K562 (cell line): ENCODE results near the gene ATP1A3. TPM values are rescaled to one million over a fixed set of nuclear protein-coding genes. Genes with fewer than 3 reads are reported as not detected.

ENCODE experiments used
- ATAC-seq: fragments of 200-7000 bp; cut with Tn5 transposase; 3 replicates; pipeline ENCODE4 v1.9.1; 2020; ENCODE audit warnings: moderate library complexity
- BruUV-seq: library from RNA; stranded (reverse); fragments of 400-500 nt; replicated peaks from 2 replicates; lab custom pipeline; 2021; lab: Mats Ljungman, UMichigan
- CTCF ChIA-PET: fragments of 300-600 bp; formaldehyde crosslinking; extraction: SDS; loops from one replicate; lab custom pipeline; 2021; ENCODE audit warnings: low intra/inter-chr PET ratio; lab: Yijun Ruan, JAX
- POLR2A ChIA-PET: fragments of 300-600, 350-650 bp; sonication (Branson Sonifier 250); formaldehyde crosslinking; extraction: SDS; loops from one replicate; lab custom pipeline; 2021; ENCODE audit warnings: antibody characterized with exemption, inconsistent platforms; lab: Yijun Ruan, JAX
- DNase-seq, 4 experiments: peaks; one replicate each; pipeline versions ENCODE4 v3.0.0 to v3.0.0-alpha.2; 2011 to 2018; ENCODE audit warnings: low spot score in 3 of 4, mixed read lengths in 3 of 4; ENCODE audit errors: extremely low read depth in 1 of 4
- FAIRE-seq: peaks from 2 replicates; lab custom pipeline; 2011; peaks lifted over from hg19 to GRCh38; lab: Jason Lieb, UNC
- H2AFZ ChIP-seq: 2 replicates; pipeline ENCODE4 v1.6.0; 2011; ENCODE audit warnings: low read depth, low read length, control low read depth, inconsistent platforms
- H3K27ac ChIP-seq: fragments of 200-600 bp; 3 replicates; pipeline ENCODE4 v1.8.0; 2011; ENCODE audit warnings: low read depth, mild to moderate bottlenecking, control low read depth, inconsistent platforms, low read length, moderate library complexity, mixed read lengths; ENCODE audit errors: extremely low read depth
- H3K27me3 ChIP-seq, 2 experiments: fragments of 300-600 bp in 1 of 2; 2 replicates in 1 of 2; 3 replicates in 1 of 2; pipeline versions ENCODE4 v1.6.0 to v1.8.0; 2011; ENCODE audit warnings: inconsistent platforms in 2 of 2, low read length in 2 of 2, mild to moderate bottlenecking in 1 of 2, mixed read lengths in 1 of 2, moderate library complexity in 1 of 2; ENCODE audit not compliant: control insufficient read depth in 2 of 2, insufficient read depth in 2 of 2
- H3K36me3 ChIP-seq: fragments of 300-600 bp; 3 replicates; pipeline ENCODE4 v1.8.0; 2011; ENCODE audit warnings: mild to moderate bottlenecking, low read length, inconsistent platforms; ENCODE audit not compliant: control insufficient read depth, insufficient read depth
- H3K4me1 ChIP-seq, 2 experiments: fragments of 200-600 bp in 1 of 2; replicated peaks in 1 of 2; 2 replicates in 1 of 2; 3 replicates in 1 of 2; pipeline versions ENCODE4 v1.5.1 to v1.8.0; 2011; ENCODE audit warnings: inconsistent platforms in 2 of 2, low read length in 2 of 2, mild to moderate bottlenecking in 1 of 2, mixed read lengths in 1 of 2, moderate library complexity in 1 of 2; ENCODE audit not compliant: control insufficient read depth in 2 of 2, insufficient read depth in 2 of 2
- H3K4me2 ChIP-seq: 2 replicates; pipeline ENCODE4 v1.6.1; 2011; ENCODE audit warnings: low read length, control low read depth, inconsistent platforms, mixed read lengths; ENCODE audit not compliant: insufficient read depth
- H3K4me3 ChIP-seq: fragments of 200-600 bp; sonication (generic), shearing (Covaris generic); 2 replicates; pipeline ENCODE4 v1.5.1; 2016; ENCODE audit warnings: control low read depth, inconsistent platforms
- H3K79me2 ChIP-seq: fragments of 200-600 bp; 3 replicates; pipeline ENCODE4 v1.8.0; 2011; ENCODE audit warnings: low read length, inconsistent platforms; ENCODE audit not compliant: control insufficient read depth, insufficient read depth
- H3K9ac ChIP-seq, 2 experiments: 2 replicates each; pipeline versions ENCODE4 v1.6.0 to v1.6.1; 2011; ENCODE audit warnings: low read depth in 2 of 2, low read length in 2 of 2, control low read depth in 1 of 2, inconsistent platforms in 1 of 2, mild to moderate bottlenecking in 1 of 2, mixed read lengths in 1 of 2; ENCODE audit not compliant: insufficient read depth in 1 of 2
- H3K9me1 ChIP-seq: one replicate; pipeline ENCODE4 v1.6.0; 2011; ENCODE audit warnings: inconsistent platforms, mild to moderate bottlenecking, low read length, moderate library complexity; ENCODE audit not compliant: control insufficient read depth, insufficient read depth
- H3K9me3 ChIP-seq: replicated peaks from 2 replicates; pipeline ENCODE4 v1.5.1; 2011; ENCODE audit warnings: low read depth, low read length, inconsistent platforms; ENCODE audit not compliant: control insufficient read depth, insufficient read depth
- H4K20me1 ChIP-seq: replicated peaks from 2 replicates; pipeline ENCODE4 v1.6.1; 2011; ENCODE audit warnings: low read length, inconsistent platforms, mixed read lengths; ENCODE audit not compliant: control insufficient read depth, insufficient read depth
- HDGF ChIP-seq: fragments of 450-650 bp; IDR thresholded peaks from 2 replicates; pipeline ENCODE4 v1.6.1; 2016
- MYNN ChIP-seq, 2 experiments: sonication (generic); formaldehyde crosslinking in 1 of 2; IDR thresholded peaks; 2 replicates each; pipeline versions ENCODE4 v1.5.0 to v1.6.1; 2016 to 2020; ENCODE audit warnings: antibody characterized with exemption in 1 of 2, missing genetic modification reagents in 1 of 2
- PHB ChIP-seq: fragments of 250-450 bp; sonication (Bioruptor Pico); IDR thresholded peaks from 2 replicates; pipeline ENCODE4 v1.5.0; 2021
- POLR2AphosphoS5 ChIP-seq: IDR thresholded peaks from 2 replicates; pipeline ENCODE4 v1.6.1; 2011; ENCODE audit warnings: mild to moderate bottlenecking, low read depth, low read length, moderate library complexity; ENCODE audit not compliant: control insufficient read depth, insufficient read depth
- RCOR1 ChIP-seq, 2 experiments: IDR thresholded peaks; 2 replicates each; pipeline ENCODE4 v1.6.1; 2012; ENCODE audit warnings: low read depth in 2 of 2, low read length in 2 of 2, borderline replicate concordance in 1 of 2, improper control_type of control experiment in 1 of 2
- RFX5 ChIP-seq: IDR thresholded peaks from 2 replicates; pipeline ENCODE4 v1.6.1; 2011; ENCODE audit warnings: low read depth, mild to moderate bottlenecking, improper control_type of control experiment, low read length
- SMARCC2 ChIP-seq: fragments of 450-650 bp; IDR thresholded peaks from 2 replicates; pipeline ENCODE4 v1.6.1; 2017; ENCODE audit warnings: antibody characterized with exemption, moderate library complexity, mild to moderate bottlenecking, low read depth
- TFAM ChIP-seq: fragments of 250-450 bp; sonication (Bioruptor Pico); conservative IDR thresholded peaks from 2 replicates; pipeline ENCODE4 v1.5.0; 2021; ENCODE audit warnings: mild to moderate bottlenecking, moderate library complexity
- XRCC4 ChIP-seq: IDR thresholded peaks from one replicate; pipeline ENCODE4 v1.6.1; 2011; ENCODE audit not compliant: insufficient read depth, insufficient read length; ENCODE audit errors: extremely low read depth
- YY1 ChIP-seq, 3 experiments: IDR thresholded peaks; 2 replicates each; pipeline ENCODE4 v1.6.1; 2011; ENCODE audit warnings: low read length in 2 of 3, mild to moderate bottlenecking in 2 of 3, moderate library complexity in 2 of 3, borderline replicate concordance in 1 of 3, control low read depth in 1 of 3, low read depth in 1 of 3; ENCODE audit not compliant: insufficient read depth in 3 of 3, insufficient replicate concordance in 2 of 3, control insufficient read depth in 1 of 3, insufficient read length in 1 of 3; ENCODE audit errors: extremely low read depth in 1 of 3
- ZBTB7A ChIP-seq: IDR thresholded peaks from 2 replicates; pipeline ENCODE4 v1.6.1; 2011; ENCODE audit warnings: low read depth, mild to moderate bottlenecking, low read length, moderate library complexity, borderline replicate concordance; ENCODE audit not compliant: control insufficient read depth
- ZNF23 ChIP-seq: fragments of 250-450 bp; sonication (Bioruptor Pico); IDR thresholded peaks from 2 replicates; pipeline ENCODE4 v1.4.0; 2020; ENCODE audit warnings: mild to moderate bottlenecking
- ZNF561 ChIP-seq: fragments of 450-650 bp; formaldehyde crosslinking; conservative IDR thresholded peaks from 2 replicates; pipeline ENCODE4 v1.4.0; 2020; ENCODE audit warnings: mild to moderate bottlenecking, moderate library complexity
- ZSCAN29 ChIP-seq: fragments of 450-650 bp; IDR thresholded peaks from 2 replicates; pipeline ENCODE4 v1.6.1; 2017
- WGBS: fragments of 100-300 bp; shearing (Covaris generic); methylation state at CpG from one replicate; pipeline ENCODE4 v1.1.6; 2016; ENCODE audit warnings: low coverage, mixed read lengths; ENCODE audit not compliant: insufficient coverage; ENCODE audit errors: missing lambda C conversion rate; 5-methylcytosine and 5-hydroxymethylcytosine counted together
- in situ Hi-C: fragments of 300-500 bp; cut with MboI; formaldehyde crosslinking; loops from 4 replicates; pipeline ENCODE4 v1.15.0; 2018; ENCODE audit warnings: inconsistent platforms, mixed read lengths
- intact Hi-C: fragments of 100-400 bp; cut with micrococcal nuclease; formaldehyde crosslinking; loops from 2 replicates; pipeline ENCODE4 v1.14.2; 2022
- polyA plus RNA-seq, 8 experiments: library from polyadenylated mRNA; depleted of rRNA in 4 of 8; stranded (reverse) in 5 of 8; unstranded in 3 of 8; fragments of >200 nt; fragmentation: Nextera tagmentation in 2 of 8; fragmentation: Illumina TruSeq in 1 of 8; extraction: Ambion mirVana in 2 of 8; extraction: Trizol in 1 of 8; gene quantifications; 2 replicates each; pipeline versions ENCODE4 v1.2.1 to v1.2.3, GENCODE V29; 2011 to 2014; ENCODE audit warnings: inconsistent platforms in 1 of 8, missing spikeins in 1 of 8
- total RNA-seq, 7 experiments: library from RNA; depleted of rRNA in 6 of 7; stranded (reverse); fragments of >200 nt in 6 of 7; fragmentation: Illumina TruSeq in 2 of 7; extraction: Trizol in 2 of 7; gene quantifications; 2 replicates each; pipeline versions ENCODE4 v1.2.1 to v1.2.3, GENCODE V29; 2011 to 2021; ENCODE audit warnings: low replicate concordance in 1 of 7
- TF ChIP-seq, protein P1 (sequence below): fragments of 250-450 bp; sonication (Bioruptor Pico); IDR thresholded peaks from 2 replicates; pipeline ENCODE4 v1.5.0; 2020; ENCODE audit warnings: mild to moderate bottlenecking
- TF ChIP-seq, protein P2 (sequence below), 2 experiments: fragments of 450-650 bp; IDR thresholded peaks; 2 replicates each; pipeline ENCODE4 v1.6.1; 2018; ENCODE audit warnings: mild to moderate bottlenecking in 2 of 2, low read depth in 1 of 2; ENCODE audit not compliant: partially characterized antibody in 2 of 2

Gene ATP1A3
- total and polyA plus RNA-seq, 9 of the 15 experiments (the other 6 are each of a cell fraction or from before 2014, with no cell fraction given): 0.03 to 1.0 (median 0.17) TPM; not detected in 3

DNA sequence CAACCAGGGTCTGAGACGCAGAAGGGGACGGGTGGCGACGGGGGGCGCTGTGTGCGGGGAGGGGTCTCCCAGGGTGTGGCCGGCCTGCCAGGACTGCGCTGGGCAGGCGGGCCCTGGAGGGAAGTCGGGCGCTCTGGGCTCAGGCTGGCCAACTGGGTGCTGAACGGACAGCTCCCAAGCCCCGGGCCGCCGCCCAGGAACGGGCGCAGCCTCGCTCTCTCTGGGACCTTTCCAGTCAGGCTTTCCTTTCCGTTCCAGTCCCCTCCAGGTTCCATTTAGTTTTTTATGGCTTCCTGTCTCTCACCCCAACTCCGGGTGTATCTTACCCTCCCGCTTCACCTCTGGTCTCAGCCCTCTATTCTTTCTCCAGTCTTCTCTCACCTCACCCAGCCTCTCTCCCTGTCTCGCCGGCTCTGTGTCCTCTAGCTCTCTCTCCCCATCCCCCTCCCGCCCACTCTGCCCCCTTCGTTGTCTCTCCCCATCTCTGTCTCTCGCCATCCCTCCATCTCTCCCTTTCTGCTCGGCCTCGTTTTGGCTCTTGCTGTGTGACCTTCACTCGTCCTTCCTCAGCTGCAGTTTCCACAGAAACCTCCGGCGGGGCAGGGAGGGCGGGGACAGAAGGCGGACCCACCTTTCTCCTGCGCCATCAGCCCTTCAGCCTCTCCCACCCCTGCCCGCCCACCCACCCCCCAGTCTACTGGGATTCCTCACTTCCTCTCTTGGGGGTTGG lies 3.3 kb upstream of the ATP1A3 start:
- no peak overlapping the region for H3K4me3 ChIP-seq
- intact Hi-C loops (no loop called here), in situ Hi-C loops (no loop called here)
- no peaks in the 10 kb centered on the region for H3K36me3 ChIP-seq
- H3K27me3 ChIP-seq: peaks cover 13 to 64% of the 10 kb centered on the region in 2 experiments
- no TSS peak for BruUV-seq
- no peaks in the 10 kb centered on the region for H3K9me1 ChIP-seq
- ATAC-seq: peak; percentile 77
- peaks cover 0 to 35% of the 10 kb centered on the region in 2 experiments; a peak in 2 of 5 replicates for H3K4me1 ChIP-seq
- peaks cover 8% of the 10 kb centered on the region; the same call in 1 of the 2 replicates for H4K20me1 ChIP-seq
- ChIA-PET POLR2A (interaction anchor here (0.6 to 2.0 kb wide), 5 partner anchors 11 to 134 kb away, joined by 3 to 5 read pairs (median 3); no protein-coding TSS in a partner anchor), CTCF (no interaction called here)
- H3K27ac ChIP-seq: no peak overlapping the region
- no peak overlapping the region for H3K9ac ChIP-seq
- peak; percentile 60 to 80 (median 76) for DNase-seq
- no peak for FAIRE-seq
- 0% methylated on average over 4 of the region's 35 CpGs for WGBS
- H2AFZ ChIP-seq: no peak overlapping the region
- H3K79me2 ChIP-seq: no peaks in the 10 kb centered on the region
- H3K9me3 ChIP-seq: no peaks in the 10 kb centered on the region
- H3K4me2 ChIP-seq: no peak overlapping the region
- no peak for TF ChIP-seq YY1 (IDR thresholded peaks at IDR 0.05; ENCODE audit: borderline replicate concordance in 1 of 3, control insufficient read depth in 1 of 3, extremely low read depth in 1 of 3, insufficient read depth in 3 of 3, insufficient read length in 1 of 3, insufficient replicate concordance in 2 of 3, low read depth in 1 of 3, low read length in 2 of 3)
- no peak for TF ChIP-seq ZBTB7A
- TF ChIP-seq RCOR1 (IDR thresholded peaks at IDR 0.05; ENCODE audit: borderline replicate concordance in 1 of 2, low read depth in 2 of 2, low read length in 2 of 2): 0 out of 4 replicates have a peak, but pooled peaks of 1 of the 2 experiments have one; percentile 58
- no peak for TF ChIP-seq ZNF561 (CRISPR knock-in tag)
- no peak for TF ChIP-seq TFAM
- TF ChIP-seq ZSCAN29: no peak
- TF ChIP-seq ZNF23 (CRISPR knock-in tag): no peak
- no peak for TF ChIP-seq MYNN (IDR thresholded peaks at IDR 0.05)
- TF ChIP-seq MYNN (CRISPR knock-in tag; IDR thresholded peaks at IDR 0.05): no peak
- no peak for TF ChIP-seq POLR2AphosphoS5
- TF ChIP-seq, protein P1, sequence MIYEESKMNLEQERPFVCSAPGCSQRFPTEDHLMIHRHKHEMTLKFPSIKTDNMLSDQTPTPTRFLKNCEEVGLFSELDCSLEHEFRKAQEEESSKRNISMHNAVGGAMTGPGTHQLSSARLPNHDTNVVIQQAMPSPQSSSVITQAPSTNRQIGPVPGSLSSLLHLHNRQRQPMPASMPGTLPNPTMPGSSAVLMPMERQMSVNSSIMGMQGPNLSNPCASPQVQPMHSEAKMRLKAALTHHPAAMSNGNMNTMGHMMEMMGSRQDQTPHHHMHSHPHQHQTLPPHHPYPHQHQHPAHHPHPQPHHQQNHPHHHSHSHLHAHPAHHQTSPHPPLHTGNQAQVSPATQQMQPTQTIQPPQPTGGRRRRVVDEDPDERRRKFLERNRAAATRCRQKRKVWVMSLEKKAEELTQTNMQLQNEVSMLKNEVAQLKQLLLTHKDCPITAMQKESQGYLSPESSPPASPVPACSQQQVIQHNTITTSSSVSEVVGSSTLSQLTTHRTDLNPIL (CRISPR knock-in tag): no peak
- no peak for TF ChIP-seq SMARCC2
- TF ChIP-seq XRCC4: no peak
- TF ChIP-seq HDGF: no peak
- TF ChIP-seq, protein P2, sequence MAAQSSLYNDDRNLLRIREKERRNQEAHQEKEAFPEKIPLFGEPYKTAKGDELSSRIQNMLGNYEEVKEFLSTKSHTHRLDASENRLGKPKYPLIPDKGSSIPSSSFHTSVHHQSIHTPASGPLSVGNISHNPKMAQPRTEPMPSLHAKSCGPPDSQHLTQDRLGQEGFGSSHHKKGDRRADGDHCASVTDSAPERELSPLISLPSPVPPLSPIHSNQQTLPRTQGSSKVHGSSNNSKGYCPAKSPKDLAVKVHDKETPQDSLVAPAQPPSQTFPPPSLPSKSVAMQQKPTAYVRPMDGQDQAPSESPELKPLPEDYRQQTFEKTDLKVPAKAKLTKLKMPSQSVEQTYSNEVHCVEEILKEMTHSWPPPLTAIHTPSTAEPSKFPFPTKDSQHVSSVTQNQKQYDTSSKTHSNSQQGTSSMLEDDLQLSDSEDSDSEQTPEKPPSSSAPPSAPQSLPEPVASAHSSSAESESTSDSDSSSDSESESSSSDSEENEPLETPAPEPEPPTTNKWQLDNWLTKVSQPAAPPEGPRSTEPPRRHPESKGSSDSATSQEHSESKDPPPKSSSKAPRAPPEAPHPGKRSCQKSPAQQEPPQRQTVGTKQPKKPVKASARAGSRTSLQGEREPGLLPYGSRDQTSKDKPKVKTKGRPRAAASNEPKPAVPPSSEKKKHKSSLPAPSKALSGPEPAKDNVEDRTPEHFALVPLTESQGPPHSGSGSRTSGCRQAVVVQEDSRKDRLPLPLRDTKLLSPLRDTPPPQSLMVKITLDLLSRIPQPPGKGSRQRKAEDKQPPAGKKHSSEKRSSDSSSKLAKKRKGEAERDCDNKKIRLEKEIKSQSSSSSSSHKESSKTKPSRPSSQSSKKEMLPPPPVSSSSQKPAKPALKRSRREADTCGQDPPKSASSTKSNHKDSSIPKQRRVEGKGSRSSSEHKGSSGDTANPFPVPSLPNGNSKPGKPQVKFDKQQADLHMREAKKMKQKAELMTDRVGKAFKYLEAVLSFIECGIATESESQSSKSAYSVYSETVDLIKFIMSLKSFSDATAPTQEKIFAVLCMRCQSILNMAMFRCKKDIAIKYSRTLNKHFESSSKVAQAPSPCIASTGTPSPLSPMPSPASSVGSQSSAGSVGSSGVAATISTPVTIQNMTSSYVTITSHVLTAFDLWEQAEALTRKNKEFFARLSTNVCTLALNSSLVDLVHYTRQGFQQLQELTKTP (IDR thresholded peaks at IDR 0.05; ENCODE audit: low read depth in 1 of 2, partially characterized antibody in 2 of 2): peak in 1 of 2 experiments; percentile 62
- TF ChIP-seq PHB (CRISPR knock-in tag): no peak
- no peak for TF ChIP-seq RFX5
